ENCODE measurements around the gene SLC35B2.

SLC35B2 gene

DNA sequence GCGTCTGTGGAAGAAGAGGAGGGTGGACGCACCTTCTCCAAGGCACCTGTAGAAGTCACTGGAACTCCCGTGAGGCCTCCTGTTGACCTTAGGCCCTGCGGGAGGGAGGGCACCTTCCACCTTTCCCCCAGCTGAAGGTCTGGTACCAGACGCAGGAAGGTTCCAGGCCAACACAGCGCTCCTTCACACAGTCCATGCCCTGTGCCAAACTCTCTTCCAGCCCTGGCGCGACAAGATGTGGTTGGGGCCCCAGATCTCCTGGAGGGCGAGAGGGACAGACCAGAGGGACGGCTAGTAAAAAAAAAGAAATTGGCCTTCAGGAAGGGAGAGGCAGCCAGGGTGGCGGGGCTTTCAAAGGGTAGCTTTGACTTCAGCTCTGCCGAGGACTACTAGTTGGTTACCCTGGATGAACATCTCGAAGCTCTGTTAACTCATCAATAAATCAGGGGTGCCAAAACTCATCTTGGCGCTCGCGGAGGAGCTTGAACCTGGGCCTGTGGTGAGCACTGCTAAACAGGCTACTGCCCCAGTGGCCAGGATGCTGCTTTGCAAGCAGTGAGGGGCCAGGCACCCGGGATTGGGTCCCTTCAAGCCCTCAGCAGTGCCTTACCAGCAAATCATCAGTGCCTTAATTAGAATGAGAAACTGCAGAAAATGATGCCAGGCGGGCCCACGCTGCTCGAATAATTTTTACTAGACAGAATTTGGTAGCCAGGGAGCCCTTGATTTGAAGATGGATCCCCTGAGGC, 40.9 kb upstream of the SLC35B2 start:
- H3K4me3 ChIP-seq (ENCODE audit: low read depth in 1 of 2, low read length in 1 of 2), result no peak overlapping the region
- peaks cover 58% of the 10 kb centered on the region for H3K27me3 ChIP-seq
- peaks cover 8 to 14% of the 10 kb centered on the region in 2 experiments for H3K4me1 ChIP-seq (ENCODE audit: control insufficient read depth in 1 of 2, insufficient read depth in 1 of 2, low read depth in 1 of 2, low read length in 1 of 2)
- H3K27ac ChIP-seq, result no peak overlapping the region
- no peaks in the 10 kb centered on the region for H3K9me3 ChIP-seq
- H3K36me3 ChIP-seq, result peaks cover 32% of the 10 kb centered on the region
- TF ChIP-seq, protein P1, sequence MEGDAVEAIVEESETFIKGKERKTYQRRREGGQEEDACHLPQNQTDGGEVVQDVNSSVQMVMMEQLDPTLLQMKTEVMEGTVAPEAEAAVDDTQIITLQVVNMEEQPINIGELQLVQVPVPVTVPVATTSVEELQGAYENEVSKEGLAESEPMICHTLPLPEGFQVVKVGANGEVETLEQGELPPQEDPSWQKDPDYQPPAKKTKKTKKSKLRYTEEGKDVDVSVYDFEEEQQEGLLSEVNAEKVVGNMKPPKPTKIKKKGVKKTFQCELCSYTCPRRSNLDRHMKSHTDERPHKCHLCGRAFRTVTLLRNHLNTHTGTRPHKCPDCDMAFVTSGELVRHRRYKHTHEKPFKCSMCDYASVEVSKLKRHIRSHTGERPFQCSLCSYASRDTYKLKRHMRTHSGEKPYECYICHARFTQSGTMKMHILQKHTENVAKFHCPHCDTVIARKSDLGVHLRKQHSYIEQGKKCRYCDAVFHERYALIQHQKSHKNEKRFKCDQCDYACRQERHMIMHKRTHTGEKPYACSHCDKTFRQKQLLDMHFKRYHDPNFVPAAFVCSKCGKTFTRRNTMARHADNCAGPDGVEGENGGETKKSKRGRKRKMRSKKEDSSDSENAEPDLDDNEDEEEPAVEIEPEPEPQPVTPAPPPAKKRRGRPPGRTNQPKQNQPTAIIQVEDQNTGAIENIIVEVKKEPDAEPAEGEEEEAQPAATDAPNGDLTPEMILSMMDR (IDR thresholded peaks at IDR 0.05), result no peak

DNA sequence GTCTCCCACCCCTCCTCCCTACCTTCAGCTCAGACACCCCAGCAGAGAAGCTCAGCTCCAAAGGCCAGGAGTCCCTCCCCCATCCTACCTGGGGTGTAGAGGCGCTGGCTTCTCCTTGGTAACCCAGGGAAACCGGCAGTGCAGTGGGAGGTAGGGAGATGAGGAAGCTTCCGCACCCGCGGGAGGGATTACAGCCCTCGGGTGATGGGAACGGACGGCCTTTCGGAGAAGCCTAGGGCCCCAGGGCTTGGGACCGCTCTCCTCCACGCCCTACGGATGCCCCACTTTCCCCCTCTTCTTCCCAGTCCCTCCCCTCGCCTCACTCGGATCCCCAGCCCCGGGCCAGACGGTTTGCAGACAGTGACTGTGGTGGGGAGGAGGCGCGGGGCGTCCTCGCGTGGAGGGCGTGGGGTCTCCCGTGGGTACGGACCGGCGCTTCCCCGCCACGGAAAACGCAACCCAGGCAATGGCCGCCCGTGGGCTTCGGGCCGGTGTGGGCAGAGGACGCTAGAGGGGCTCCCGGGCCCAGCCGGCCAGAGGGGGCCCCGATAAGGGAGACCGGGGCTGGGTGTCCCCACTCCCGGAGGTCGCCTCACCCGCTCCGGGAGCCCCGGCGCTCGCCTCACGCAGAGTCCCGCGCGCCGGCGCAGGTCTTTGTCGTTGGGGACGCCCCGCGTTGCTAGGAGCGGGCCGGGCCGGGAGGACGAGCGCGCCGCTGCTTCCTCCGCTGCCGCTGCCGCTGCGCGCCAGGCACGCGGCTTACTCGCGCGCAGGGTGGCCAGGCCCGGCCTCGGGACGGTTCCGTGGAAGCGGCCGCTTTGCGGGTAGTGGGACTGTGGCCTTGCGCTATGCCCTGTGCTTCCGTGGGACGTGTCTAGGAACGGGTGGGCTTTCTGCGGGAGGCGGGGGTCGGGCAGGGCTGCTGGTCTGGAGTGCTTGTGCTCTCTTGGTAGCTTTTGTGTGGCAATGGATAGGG, 40.0 kb upstream of the SLC35B2 start:
- H3K36me3 ChIP-seq, result peaks cover 23% of the 10 kb centered on the region
- no peaks in the 10 kb centered on the region for H3K9me3 ChIP-seq
- TF ChIP-seq, protein P1 (IDR thresholded peaks at IDR 0.05), result no peak
- peaks cover 8 to 14% of the 10 kb centered on the region in 2 experiments for H3K4me1 ChIP-seq (ENCODE audit: control insufficient read depth in 1 of 2, insufficient read depth in 1 of 2, low read depth in 1 of 2, low read length in 1 of 2)
- H3K27me3 ChIP-seq, result peaks cover 65% of the 10 kb centered on the region
- no peak overlapping the region for H3K27ac ChIP-seq
- peak overlapping the region in 1 of 2 experiments; percentile 49 for H3K4me3 ChIP-seq (ENCODE audit: low read depth in 1 of 2, low read length in 1 of 2)

DNA sequence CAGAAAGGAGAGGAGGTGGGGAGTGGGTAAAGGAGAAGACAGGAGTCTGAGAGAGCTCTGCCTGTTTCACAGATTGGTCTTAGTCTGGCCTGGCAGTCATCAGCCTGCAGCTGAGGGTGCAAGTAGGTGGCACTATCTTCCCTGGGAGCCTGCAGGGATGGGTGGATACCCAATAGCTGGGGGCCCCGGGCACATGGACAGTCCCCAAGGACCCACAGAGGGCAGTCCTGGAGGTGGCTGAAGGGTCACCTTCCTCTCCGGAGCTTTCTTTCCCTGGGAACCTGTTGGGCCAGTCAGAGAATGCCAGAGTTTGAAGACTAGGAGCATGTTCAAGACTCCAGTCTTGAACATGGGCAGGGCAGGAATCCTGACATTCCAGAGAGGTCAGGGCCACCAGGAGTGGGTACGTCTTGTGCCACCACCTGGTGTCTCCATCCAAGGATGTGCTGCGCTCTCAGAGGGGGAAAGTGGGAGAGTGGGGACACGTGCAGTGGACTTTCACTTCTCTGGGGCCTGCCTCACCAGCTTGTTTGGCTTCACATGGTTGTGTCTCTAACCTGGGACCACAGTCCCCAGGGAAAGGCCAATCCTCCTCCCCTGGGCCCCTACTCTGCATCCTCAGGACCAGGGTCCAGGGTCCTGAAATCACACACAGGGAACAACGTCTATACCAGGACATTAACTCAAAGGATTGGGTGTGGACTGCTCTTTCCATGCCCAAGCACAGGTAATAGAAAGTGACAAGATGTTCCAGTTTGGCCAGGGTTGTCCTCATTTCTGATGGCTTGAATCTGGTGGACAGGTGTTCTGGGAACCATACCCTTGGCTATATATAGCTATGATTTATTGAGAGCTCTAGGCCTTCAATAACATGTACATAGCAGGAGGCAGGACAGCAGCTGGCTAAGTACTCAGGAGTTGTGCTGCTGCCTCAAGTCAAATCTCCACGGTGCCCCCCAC, 37.8 kb upstream of the SLC35B2 start:
- peaks cover 87% of the 10 kb centered on the region for H3K27me3 ChIP-seq
- TF ChIP-seq, protein P1 (IDR thresholded peaks at IDR 0.05), result no peak
- no peaks in the 10 kb centered on the region for H3K9me3 ChIP-seq
- H3K4me3 ChIP-seq (ENCODE audit: low read depth in 1 of 2, low read length in 1 of 2), result no peak overlapping the region
- peaks cover 1% of the 10 kb centered on the region for H3K36me3 ChIP-seq
- H3K27ac ChIP-seq, result no peak overlapping the region
- H3K4me1 ChIP-seq (ENCODE audit: control insufficient read depth in 1 of 2, insufficient read depth in 1 of 2, low read depth in 1 of 2, low read length in 1 of 2), result peaks cover 8 to 14% of the 10 kb centered on the region in 2 experiments

DNA sequence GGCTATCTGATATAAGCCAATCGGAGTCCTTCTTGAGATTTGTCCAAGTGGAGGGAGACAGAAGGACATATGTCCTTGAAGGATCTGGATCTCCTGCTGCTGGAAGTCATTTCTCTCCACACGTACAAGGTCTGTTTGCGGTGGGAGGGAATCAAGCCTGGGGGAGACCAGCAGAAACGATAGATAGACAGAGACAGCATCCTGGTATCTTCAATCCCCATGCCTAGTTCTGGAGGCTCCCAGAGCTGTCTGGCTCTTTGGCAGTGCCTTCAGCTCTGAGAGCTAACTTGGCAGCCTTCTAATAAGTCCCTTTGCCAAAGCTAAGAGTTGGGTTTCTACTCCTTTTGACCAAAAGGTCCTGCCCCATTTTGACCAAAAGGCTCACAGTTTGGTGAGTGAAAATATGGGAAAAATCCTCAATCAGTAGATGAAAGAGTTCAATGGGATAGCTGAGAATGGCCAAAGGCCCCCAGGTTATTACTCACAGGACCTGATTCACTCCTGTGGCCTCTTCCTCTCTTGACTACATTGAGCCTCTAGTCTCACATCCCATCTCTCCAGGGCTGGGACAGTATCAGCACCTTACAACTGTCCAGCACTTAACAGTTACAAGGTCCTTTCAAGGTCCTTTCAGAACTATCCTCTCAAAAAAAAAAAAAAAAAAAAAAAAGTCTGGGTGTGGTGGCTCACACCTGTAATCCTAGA, 35.5 kb upstream of the SLC35B2 start:
- peaks cover 8 to 10% of the 10 kb centered on the region in 2 experiments for H3K4me1 ChIP-seq (ENCODE audit: control insufficient read depth in 1 of 2, insufficient read depth in 1 of 2, low read depth in 1 of 2, low read length in 1 of 2)
- H3K4me3 ChIP-seq (ENCODE audit: low read depth in 1 of 2, low read length in 1 of 2), result no peak overlapping the region
- peaks cover 97% of the 10 kb centered on the region for H3K27me3 ChIP-seq
- TF ChIP-seq, protein P1 (IDR thresholded peaks at IDR 0.05), result no peak
- no peaks in the 10 kb centered on the region for H3K9me3 ChIP-seq
- no peaks in the 10 kb centered on the region for H3K36me3 ChIP-seq
- no peak overlapping the region for H3K27ac ChIP-seq

All from neutrophil (primary cell).